ENCODE measurements around the gene CNNM4.

The CNNM4 gene

GRCh38 chr2:96757477-96757860, 3.2 kb upstream of the CNNM4 start:
- DNase-seq = no peak

- no peak for DNase-seq
Observed at GRCh38 chr2:96758987-96759386, 1.7 kb upstream of the CNNM4 start.

- no peak for DNase-seq
Observed at GRCh38 chr2:96759548-96759947, 1.2 kb upstream of the CNNM4 start.

- peak; percentile 88 for DNase-seq
Observed at GRCh38 chr2:96760986-96761832, 507 bp downstream of the CNNM4 start.

DNA sequence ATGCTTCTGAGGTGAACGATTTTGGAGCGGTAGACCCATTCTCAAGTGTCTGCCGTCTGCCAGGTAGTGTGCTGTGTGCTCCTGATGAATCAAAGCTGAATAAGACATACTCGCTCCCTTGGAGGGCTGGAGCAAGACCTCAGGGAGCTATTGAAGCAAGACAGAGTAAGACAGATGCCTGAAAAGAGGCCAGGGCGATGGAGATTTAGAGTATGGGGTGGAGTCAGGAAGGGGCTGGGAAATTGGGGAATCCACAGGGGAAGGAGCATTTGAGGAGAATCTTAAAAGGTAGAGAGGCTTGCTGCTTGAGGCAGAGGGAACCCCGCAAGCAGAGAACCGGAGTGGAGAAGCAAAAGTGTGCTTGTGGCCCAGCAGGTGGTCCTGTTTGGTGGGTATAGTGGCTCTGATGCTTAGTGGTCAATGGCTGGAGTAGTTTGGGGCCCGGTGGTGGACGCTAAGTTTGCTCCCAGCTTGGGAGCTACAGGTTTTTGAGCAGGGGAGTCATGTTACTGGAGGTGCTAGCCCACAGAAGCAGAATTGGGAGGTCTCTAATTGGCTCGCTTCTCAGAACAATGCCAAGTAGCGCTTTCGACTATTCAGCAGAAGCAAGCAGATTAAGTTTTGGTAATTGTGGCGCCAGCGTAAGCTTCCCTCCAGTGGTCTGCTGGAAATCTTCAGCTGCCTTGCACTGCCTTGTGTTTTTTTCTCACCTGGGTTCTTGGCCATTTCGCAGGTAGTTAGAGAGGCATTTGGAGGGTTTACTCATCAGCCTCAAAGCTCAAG, 2.0 kb downstream of the CNNM4 start:
- DNase-seq = peak; percentile 55

DNA sequence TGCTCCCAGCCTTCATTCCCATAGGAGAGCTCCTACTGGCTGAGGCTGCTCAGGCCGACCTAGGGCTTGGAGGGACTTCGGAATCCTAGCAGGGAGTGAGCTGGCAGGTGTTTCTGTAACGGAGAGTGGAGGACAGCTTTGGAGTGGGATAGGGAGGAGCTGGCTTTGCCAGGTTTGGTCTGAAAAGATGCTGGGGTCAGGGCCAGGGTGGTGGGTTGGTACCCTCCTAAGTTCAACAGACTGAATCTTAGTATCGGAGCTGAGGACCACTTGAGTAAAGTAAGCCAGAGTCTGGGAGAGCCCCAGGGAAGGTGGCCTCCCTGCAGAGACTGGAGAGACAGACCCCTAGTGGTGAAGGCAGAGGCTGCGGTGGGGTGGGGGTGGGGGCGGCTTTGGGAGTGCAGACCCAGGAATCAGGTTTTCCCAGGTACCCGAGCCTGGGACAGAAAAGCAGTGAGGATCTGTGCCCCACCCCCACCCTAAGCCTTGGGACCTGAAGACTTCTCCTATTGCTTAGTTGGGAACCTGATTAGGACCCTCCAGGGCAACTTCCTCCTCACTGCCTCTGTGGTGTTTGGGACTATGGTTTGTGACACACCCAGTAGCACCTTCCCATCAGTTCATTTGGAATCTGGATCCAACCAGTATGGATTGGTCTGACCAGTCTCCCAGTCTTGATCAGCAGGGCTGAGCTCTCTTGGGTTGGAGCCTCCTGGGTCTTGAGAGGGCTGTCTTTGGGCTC, 3.0 kb downstream of the CNNM4 start:
- peak; percentile 59 for DNase-seq

DNA sequence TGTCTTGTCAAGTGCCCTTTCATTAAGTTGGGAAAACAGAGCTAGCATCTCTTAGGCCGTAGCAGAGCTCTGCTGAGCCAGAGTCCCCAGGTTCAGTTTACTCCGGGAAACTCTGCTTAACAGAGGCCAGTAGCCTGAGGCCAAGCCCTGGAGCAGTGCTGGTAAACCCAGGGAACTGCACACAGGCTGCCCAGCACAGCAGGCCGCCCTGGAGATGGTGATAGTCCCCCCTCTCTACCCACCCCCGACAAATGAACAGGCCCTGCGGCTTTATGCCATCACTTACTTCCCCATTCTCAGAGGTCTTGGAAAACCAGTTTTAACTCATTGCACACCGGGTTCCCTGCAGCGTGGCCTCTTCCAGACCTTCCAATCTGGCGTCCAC, 3.5 kb downstream of the CNNM4 start:
- DNase-seq = peak; percentile 47

GRCh38 chr2:96767135-96767871, 6.6 kb downstream of the CNNM4 start:
- no peak for DNase-seq

- DNase-seq = no peak
Observed at GRCh38 chr2:96768083-96768561, 7.4 kb downstream of the CNNM4 start.

GRCh38 chr2:96769814-96770213, 9.1 kb downstream of the CNNM4 start:
- DNase-seq = peak; percentile 19

DNA sequence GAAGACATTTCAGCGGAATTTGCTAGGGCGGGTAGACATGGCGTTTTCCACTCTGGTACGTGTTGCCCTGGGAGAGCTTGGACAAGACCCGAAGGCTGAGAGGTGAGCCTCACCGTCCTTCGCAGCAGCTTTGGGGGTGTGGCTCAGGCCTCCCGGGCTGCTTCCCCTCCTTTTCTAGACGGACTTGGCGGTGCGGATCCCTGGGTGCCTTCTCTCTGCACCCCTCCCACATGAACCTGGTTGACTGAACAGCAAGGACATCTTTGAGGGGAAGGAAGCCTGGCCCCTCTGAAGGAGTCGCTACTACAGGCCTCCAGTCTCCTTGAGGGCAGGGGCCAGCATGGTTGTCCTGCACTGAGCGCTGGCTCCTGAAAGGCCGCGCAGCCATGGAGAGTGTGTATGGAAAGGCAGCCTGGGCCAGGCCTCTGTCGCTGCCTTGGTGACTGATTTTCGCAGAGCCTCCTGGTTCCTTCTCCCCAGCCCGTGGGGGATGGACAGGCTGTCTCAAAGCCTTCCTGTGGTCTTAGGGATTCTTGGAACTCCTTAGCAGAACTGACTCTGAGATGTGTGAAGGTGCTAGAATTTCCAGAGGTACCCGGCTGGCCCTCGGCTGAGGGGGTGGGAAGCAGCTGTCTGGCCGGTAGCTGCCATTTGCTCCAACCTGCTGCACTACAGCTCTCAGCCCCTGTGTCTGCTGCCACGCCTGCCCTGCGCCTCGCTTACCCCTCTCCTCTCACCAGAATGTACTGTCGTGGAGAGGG, 9.9 kb downstream of the CNNM4 start:
- DNase-seq = peak; percentile 19

- peak; percentile 18 for DNase-seq
Observed at GRCh38 chr2:96771796-96772618, 11.3 kb downstream of the CNNM4 start.

GRCh38 chr2:96772903-96773671, 12.4 kb downstream of the CNNM4 start:
- DNase-seq = no peak

DNA sequence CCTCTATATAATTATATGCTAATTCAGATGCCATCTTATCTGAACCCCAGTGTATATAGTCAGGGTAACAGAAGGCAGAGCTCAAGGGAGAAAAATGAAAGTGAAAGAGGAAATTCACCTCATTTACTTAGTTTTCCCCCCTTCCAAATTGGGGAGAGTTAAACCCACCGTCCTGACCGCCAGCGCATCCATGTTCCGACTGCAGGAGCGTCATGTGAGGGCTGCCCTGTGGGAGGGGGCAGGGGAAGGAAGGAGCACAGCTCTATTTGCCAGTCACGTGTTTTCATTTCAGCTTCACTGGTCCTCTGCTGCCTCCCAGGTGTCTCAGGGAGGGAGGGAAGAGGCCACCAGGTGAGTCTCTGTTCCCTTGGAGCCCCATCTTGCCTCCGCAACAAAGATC, 13.2 kb downstream of the CNNM4 start:
- DNase-seq = peak; percentile 17

GRCh38 chr2:96775160-96775559, 14.5 kb downstream of the CNNM4 start:
- DNase-seq = no peak

DNA sequence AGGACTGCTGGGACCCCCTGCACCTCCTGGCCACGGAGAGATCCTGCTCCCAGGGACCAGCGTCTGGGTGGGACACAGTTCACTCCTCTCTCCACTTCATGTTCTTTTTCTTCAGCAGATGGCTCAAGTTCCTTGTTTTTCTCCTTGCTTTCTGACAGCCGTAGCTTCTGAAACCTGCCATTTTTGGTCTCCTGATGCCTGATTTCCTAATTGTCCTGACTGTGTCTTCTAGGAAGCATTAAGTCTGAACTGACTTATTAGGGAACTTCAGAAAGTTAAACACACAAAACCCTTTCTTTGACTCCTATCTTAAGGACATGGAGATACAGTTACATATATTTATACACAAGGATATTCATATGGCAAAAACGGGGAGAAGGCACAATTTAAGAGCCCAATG, 22.7 kb downstream of the CNNM4 start:
- no peak for DNase-seq

GRCh38 chr2:96787411-96787810, 26.7 kb downstream of the CNNM4 start:
- DNase-seq = no peak

GRCh38 chr2:96788442-96789244, 27.9 kb downstream of the CNNM4 start:
- DNase-seq = no peak

DNA sequence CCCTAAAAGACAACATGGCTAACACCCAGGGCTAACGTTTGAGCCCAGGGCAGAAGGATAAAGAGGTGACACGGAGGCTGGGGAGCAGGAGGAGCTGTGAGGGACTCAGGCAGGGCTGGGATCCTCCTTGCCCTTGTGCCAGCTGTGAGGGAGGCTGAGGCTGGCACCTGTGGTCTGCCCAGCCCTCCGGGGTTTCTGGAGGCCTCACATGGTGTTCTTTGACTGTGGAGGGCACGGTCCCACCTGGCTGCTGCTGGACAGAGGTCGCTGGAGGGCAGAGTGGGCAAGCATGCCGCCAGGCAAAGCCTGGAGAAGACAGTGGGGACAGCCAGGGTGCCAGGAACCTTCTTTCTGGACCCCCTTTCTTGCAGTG, 28.5 kb downstream of the CNNM4 start:
- DNase-seq = no peak
